Lower leg skin (tissue), 3 donors: Measurements from ENCODE around the gene NPB.

Experiments used
- CTCF ChIP-seq, 3 donors: fragments of 450-650 bp; IDR thresholded peaks; one replicate each; pipeline ENCODE4 v1.5.1; 2016; ENCODE audit warnings: antibody characterized with exemption in 3 of 3, mild to moderate bottlenecking in 3 of 3, moderate library complexity in 2 of 3
- POLR2A ChIP-seq, 2 donors: fragments of 450-650 bp; IDR thresholded peaks; one replicate each; pipeline ENCODE4 v1.6.1; 2016 to 2017; ENCODE audit warnings: antibody characterized with exemption in 2 of 2, mild to moderate bottlenecking in 1 of 2, moderate library complexity in 1 of 2

- TF ChIP-seq CTCF (IDR thresholded peaks at IDR 0.05) (no peak), POLR2A (IDR thresholded peaks at IDR 0.05) (no peak)
These were observed 28.4 kb downstream of the NPB start for GRCh38 chr17:81930142-81931125.
